H1 (cell line): Measurements from ENCODE around the gene OGN. TPM values are rescaled to one million over a fixed set of nuclear protein-coding genes. Genes with fewer than 3 reads are reported as not detected.

Experiments
- EP300 ChIP-seq, 2 experiments: IDR thresholded peaks; 1 replicate in 1 of 2; 2 replicates in 1 of 2; pipeline ENCODE4 v1.6.1; 2011 to 2012; ENCODE audit warnings: low read depth in 2 of 2, low read length in 2 of 2, mild to moderate bottlenecking in 2 of 2, borderline replicate concordance in 1 of 2, inconsistent platforms in 1 of 2, moderate library complexity in 1 of 2
- polyA plus RNA-seq, 7 experiments: library from polyadenylated mRNA; depleted of rRNA in 3 of 7; stranded (reverse) in 5 of 7; unstranded in 2 of 7; fragments of >200 nt in 5 of 7; fragments of 200-250 nt in 2 of 7; gene quantifications; 1 replicate in 5 of 7; 2 replicates in 1 of 7; 4 replicates in 1 of 7; pipeline versions ENCODE4 v1.2.1 to v1.2.3, GENCODE V29; 2011 to 2013; ENCODE audit warnings: missing spikeins in 2 of 7, mixed read lengths in 2 of 7
- total RNA-seq: library from RNA; stranded (reverse); fragmentation: NEBNext Ultra II Directional; extraction: Animal tissue kit (Norgen Biotek cat#: 25700); gene quantifications from 2 replicates; pipeline ENCODE4 v1.2.1, GENCODE V29; 2021
- TF ChIP-seq, protein P1 (sequence below): fragments of 300-600 bp; sonication (generic); IDR thresholded peaks from 2 replicates; pipeline ENCODE4 v1.7.1; 2012; ENCODE audit warnings: low read length, moderate library complexity, mild to moderate bottlenecking, inconsistent platforms; ENCODE audit not compliant: insufficient replicate concordance

OGN gene
- total and polyA plus RNA-seq, 2 of the 8 experiments (the other 6 are each of a cell fraction or from before 2014, with no cell fraction given): not detected

DNA sequence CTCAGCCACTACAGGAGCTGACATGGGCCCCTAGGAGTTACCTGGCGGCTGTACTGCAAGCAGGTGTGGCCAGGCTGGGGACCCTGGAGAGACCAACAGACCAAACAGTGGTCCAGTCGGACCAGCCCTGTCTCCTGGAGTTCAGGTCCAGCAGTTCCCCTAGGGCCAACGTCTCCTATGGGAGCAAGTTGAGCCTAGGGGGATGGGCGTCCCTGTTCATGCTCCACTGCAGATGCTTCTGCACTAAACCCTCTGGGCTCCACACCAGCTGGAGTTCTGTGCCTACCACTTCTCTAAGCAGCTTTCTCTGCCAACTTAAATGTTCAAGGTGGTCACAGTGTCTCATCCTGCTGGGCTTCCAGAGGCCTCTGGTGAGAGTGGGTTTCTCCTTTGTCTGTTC is 40.5 kb upstream of the OGN start (continued):
- TF ChIP-seq, protein P1, sequence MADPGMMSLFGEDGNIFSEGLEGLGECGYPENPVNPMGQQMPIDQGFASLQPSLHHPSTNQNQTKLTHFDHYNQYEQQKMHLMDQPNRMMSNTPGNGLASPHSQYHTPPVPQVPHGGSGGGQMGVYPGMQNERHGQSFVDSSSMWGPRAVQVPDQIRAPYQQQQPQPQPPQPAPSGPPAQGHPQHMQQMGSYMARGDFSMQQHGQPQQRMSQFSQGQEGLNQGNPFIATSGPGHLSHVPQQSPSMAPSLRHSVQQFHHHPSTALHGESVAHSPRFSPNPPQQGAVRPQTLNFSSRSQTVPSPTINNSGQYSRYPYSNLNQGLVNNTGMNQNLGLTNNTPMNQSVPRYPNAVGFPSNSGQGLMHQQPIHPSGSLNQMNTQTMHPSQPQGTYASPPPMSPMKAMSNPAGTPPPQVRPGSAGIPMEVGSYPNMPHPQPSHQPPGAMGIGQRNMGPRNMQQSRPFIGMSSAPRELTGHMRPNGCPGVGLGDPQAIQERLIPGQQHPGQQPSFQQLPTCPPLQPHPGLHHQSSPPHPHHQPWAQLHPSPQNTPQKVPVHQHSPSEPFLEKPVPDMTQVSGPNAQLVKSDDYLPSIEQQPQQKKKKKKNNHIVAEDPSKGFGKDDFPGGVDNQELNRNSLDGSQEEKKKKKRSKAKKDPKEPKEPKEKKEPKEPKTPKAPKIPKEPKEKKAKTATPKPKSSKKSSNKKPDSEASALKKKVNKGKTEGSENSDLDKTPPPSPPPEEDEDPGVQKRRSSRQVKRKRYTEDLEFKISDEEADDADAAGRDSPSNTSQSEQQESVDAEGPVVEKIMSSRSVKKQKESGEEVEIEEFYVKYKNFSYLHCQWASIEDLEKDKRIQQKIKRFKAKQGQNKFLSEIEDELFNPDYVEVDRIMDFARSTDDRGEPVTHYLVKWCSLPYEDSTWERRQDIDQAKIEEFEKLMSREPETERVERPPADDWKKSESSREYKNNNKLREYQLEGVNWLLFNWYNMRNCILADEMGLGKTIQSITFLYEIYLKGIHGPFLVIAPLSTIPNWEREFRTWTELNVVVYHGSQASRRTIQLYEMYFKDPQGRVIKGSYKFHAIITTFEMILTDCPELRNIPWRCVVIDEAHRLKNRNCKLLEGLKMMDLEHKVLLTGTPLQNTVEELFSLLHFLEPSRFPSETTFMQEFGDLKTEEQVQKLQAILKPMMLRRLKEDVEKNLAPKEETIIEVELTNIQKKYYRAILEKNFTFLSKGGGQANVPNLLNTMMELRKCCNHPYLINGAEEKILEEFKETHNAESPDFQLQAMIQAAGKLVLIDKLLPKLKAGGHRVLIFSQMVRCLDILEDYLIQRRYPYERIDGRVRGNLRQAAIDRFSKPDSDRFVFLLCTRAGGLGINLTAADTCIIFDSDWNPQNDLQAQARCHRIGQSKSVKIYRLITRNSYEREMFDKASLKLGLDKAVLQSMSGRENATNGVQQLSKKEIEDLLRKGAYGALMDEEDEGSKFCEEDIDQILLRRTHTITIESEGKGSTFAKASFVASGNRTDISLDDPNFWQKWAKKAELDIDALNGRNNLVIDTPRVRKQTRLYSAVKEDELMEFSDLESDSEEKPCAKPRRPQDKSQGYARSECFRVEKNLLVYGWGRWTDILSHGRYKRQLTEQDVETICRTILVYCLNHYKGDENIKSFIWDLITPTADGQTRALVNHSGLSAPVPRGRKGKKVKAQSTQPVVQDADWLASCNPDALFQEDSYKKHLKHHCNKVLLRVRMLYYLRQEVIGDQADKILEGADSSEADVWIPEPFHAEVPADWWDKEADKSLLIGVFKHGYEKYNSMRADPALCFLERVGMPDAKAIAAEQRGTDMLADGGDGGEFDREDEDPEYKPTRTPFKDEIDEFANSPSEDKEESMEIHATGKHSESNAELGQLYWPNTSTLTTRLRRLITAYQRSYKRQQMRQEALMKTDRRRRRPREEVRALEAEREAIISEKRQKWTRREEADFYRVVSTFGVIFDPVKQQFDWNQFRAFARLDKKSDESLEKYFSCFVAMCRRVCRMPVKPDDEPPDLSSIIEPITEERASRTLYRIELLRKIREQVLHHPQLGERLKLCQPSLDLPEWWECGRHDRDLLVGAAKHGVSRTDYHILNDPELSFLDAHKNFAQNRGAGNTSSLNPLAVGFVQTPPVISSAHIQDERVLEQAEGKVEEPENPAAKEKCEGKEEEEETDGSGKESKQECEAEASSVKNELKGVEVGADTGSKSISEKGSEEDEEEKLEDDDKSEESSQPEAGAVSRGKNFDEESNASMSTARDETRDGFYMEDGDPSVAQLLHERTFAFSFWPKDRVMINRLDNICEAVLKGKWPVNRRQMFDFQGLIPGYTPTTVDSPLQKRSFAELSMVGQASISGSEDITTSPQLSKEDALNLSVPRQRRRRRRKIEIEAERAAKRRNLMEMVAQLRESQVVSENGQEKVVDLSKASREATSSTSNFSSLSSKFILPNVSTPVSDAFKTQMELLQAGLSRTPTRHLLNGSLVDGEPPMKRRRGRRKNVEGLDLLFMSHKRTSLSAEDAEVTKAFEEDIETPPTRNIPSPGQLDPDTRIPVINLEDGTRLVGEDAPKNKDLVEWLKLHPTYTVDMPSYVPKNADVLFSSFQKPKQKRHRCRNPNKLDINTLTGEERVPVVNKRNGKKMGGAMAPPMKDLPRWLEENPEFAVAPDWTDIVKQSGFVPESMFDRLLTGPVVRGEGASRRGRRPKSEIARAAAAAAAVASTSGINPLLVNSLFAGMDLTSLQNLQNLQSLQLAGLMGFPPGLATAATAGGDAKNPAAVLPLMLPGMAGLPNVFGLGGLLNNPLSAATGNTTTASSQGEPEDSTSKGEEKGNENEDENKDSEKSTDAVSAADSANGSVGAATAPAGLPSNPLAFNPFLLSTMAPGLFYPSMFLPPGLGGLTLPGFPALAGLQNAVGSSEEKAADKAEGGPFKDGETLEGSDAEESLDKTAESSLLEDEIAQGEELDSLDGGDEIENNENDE: no peak
- TF ChIP-seq EP300 (IDR thresholded peaks at IDR 0.05; ENCODE audit: borderline replicate concordance in 1 of 2, low read depth in 2 of 2, low read length in 2 of 2): no peak
